ENCODE measurements around the gene P2RX1. TPM values are rescaled to one million over a fixed set of nuclear protein-coding genes. Genes with fewer than 3 reads are reported as not detected.
A peak's percentile ranks its signal among the peaks of the same experiment; 100 is the strongest.

P2RX1 gene
- 0.68 TPM for total RNA-seq

- no peak for ATAC-seq
Measured at GRCh38 chr17:3915995-3916696, at the start of gene P2RX1. Gene P2RX1, minus strand, starts transcription at chr17:3916465. Its CDS starts 240 bp downstream, at chr17:3916225.

- peak; percentile 56 for ATAC-seq
Measured at GRCh38 chr17:3965118-3965800, 49.0 kb upstream of the P2RX1 start.

GRCh38 chr17:3964203-3965117 lies 48.2 kb upstream of the P2RX1 start, which contains the start of gene ATP2A3:
Gene ATP2A3, minus strand, starts transcription at chr17:3964437. Its CDS starts 146 bp downstream, at chr17:3964291.
- peak; percentile 64 for ATAC-seq

- ATAC-seq = peak; percentile 3
Measured at GRCh38 chr17:3963237-3964201, 47.3 kb upstream of the P2RX1 start.

- no peak for ATAC-seq
Measured at GRCh38 chr17:3962965-3963236, 46.6 kb upstream of the P2RX1 start.

GRCh38 chr17:3962217-3962964 lies 46.1 kb upstream of the P2RX1 start:
- ATAC-seq = no peak

GRCh38 chr17:3961564-3962047 lies 45.3 kb upstream of the P2RX1 start:
- ATAC-seq = peak; percentile 37

GRCh38 chr17:3960764-3961163 lies 44.5 kb upstream of the P2RX1 start:
- ATAC-seq = no peak

GRCh38 chr17:3959921-3960601 lies 43.8 kb upstream of the P2RX1 start:
- no peak for ATAC-seq

GRCh38 chr17:3959295-3959899 lies 43.1 kb upstream of the P2RX1 start:
- ATAC-seq = no peak

GRCh38 chr17:3957735-3958599 lies 41.7 kb upstream of the P2RX1 start:
- ATAC-seq = no peak

- no peak for ATAC-seq
Measured at GRCh38 chr17:3956983-3957382, 40.7 kb upstream of the P2RX1 start.

GRCh38 chr17:3956327-3956957 lies 40.2 kb upstream of the P2RX1 start:
- no peak for ATAC-seq

GRCh38 chr17:3955673-3955988 lies 39.4 kb upstream of the P2RX1 start:
- ATAC-seq = no peak

- ATAC-seq = no peak
Measured at GRCh38 chr17:3954976-3955672, 38.9 kb upstream of the P2RX1 start.

- ATAC-seq = peak; percentile 20
Measured at GRCh38 chr17:3954086-3954485, 37.8 kb upstream of the P2RX1 start.

GRCh38 chr17:3953542-3953941 lies 37.3 kb upstream of the P2RX1 start:
- ATAC-seq = no peak

- no peak for ATAC-seq
Measured at GRCh38 chr17:3952186-3952585, 35.9 kb upstream of the P2RX1 start.

Measured in esophagus mucosa (tissue), 1 donor.